B cell (primary cell): ENCODE measurements around the gene FNDC10.

Experiments used
- EZH2 ChIP-seq: IDR thresholded peaks from 2 replicates; pipeline ENCODE4 v1.6.1; 2012; ENCODE audit warnings: borderline replicate concordance, low read depth, mild to moderate bottlenecking, moderate library complexity, low read length; ENCODE audit not compliant: insufficient read depth, poor library complexity, severe bottlenecking
- TF ChIP-seq, protein P1 (sequence below): fragments of 200-600 bp; IDR thresholded peaks from one replicate; pipeline ENCODE4 v1.8.0; 2022; ENCODE audit warnings: antibody characterized with exemption, mild to moderate bottlenecking

DNA sequence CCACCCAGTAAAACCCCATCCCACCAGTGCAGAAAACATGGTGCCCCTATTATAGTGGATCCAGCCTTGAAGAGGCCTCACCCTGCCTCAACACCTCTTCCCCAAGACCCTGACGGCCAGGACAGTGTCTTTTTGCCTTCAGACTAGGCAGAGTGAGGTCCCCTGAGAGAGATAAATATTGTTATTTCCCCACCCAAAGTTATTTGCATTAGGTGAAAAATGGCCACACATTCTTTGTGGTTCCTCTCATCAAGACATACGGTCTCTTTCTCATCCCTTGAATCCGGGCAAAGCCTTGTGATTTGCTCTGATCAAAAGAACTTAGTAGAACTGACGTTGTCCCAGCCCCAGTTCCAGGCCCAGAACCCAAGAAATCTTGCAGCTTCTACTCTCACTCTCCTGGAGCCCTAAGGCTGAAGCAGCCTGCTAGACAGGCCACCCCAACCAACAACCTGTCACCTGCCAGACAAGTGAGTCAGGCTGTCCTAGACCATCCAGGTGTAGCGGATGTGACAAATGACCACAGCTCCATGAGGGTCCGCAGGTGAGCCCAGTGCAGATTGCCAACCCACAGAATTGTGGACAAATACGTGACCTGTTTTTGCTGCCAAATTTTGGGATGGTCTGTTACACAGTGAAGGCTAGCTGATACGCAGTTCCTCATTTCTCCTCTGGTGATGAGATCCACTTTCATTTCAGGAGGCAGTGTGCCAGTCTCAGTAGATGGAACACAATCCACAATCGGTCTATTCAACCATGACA is 17.2 kb downstream of the FNDC10 start:
- TF ChIP-seq, protein P1, sequence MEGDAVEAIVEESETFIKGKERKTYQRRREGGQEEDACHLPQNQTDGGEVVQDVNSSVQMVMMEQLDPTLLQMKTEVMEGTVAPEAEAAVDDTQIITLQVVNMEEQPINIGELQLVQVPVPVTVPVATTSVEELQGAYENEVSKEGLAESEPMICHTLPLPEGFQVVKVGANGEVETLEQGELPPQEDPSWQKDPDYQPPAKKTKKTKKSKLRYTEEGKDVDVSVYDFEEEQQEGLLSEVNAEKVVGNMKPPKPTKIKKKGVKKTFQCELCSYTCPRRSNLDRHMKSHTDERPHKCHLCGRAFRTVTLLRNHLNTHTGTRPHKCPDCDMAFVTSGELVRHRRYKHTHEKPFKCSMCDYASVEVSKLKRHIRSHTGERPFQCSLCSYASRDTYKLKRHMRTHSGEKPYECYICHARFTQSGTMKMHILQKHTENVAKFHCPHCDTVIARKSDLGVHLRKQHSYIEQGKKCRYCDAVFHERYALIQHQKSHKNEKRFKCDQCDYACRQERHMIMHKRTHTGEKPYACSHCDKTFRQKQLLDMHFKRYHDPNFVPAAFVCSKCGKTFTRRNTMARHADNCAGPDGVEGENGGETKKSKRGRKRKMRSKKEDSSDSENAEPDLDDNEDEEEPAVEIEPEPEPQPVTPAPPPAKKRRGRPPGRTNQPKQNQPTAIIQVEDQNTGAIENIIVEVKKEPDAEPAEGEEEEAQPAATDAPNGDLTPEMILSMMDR, result no peak
- TF ChIP-seq EZH2, result no peak
